Muscle of arm (tissue), 14 donors: Measurements from ENCODE around the gene CES4A. TPM values are rescaled to one million over a fixed set of nuclear protein-coding genes. Genes with fewer than 3 reads are reported as not detected.
A peak's percentile ranks its signal among the peaks of the same experiment; 100 is the strongest.
"Not testable (repeated sequence)": the region's sequence is repeated elsewhere in the genome, so short reads cannot be mapped to it uniquely, and the experiment has no call there.

Source experiments
- DNase-seq: peaks from one replicate; pipeline ENCODE4 v3.0.0-alpha.2; 2013
- long read RNA-seq, 11 donors: transcript quantifications; one replicate each; lab custom pipeline, GENCODE V29; 2026
- polyA plus RNA-seq, 12 donors: library from polyadenylated mRNA; unstranded; fragments of 120-200 nt; gene quantifications; one replicate each; pipeline ENCODE4 v1.2.1, GENCODE V29; 2013; ENCODE audit not compliant: insufficient read length in 12 of 12

Gene CES4A
- 10 to 100 TPM in 1 of 12 donors, 1 to 10 TPM in 9, not detected in 2; 1.5 to 14.7 (median 2.5) TPM for polyA plus RNA-seq
- long read RNA-seq, donor 1, partial matches to known transcripts = 0 of 2 reads
- long read RNA-seq, donor 1, other reads (novel, unspliced or antisense) = 0 of 2 reads
- long read RNA-seq, donor 2 = 0 reads
- long read RNA-seq, donor 3 = 0 reads
- long read RNA-seq, donor 4 = 0 reads
- long read RNA-seq, donor 5 = 0 reads
- long read RNA-seq, donor 6, partial matches to known transcripts = 0 of 1 reads
- long read RNA-seq, donor 6, other reads (novel, unspliced or antisense) = 0 of 1 reads
- long read RNA-seq, donor 7 = 0 reads
- long read RNA-seq, donor 8, partial matches to known transcripts = 0 of 1 reads
- long read RNA-seq, donor 8, other reads (novel, unspliced or antisense) = 0 of 1 reads
- long read RNA-seq, donor 9 = 0 reads
- long read RNA-seq, donor 10 = 0 reads
- long read RNA-seq, donor 11 = 0 reads

- DNase-seq = peak; percentile 33
These were observed at the start of gene CES4A for GRCh38 chr16:66988197-66988788. Gene CES4A, plus strand, starts transcription at chr16:66988589. Its CDS starts 184 bp downstream, at chr16:66988773.

DNA sequence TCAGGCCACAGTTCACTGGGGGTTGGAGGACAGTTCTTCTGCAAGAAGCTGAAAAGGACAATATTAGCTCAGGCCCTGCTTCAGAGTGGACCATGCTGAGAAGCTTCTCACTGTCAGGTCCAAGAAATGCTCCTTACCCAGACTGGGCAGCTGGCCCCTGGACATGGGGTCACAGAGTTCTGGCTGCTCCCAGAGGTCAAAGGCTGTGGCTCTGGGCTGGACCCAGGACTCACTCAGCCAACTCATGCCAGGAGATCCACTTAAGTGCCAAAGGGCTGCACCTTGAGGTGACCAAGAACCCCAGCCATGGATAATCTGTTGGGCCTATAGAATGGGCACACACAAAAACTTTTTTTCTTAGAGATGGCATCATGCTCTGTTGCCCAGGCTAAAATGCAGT lies 49.0 kb upstream of the CES4A start:
- DNase-seq = no peak

- DNase-seq = no peak
These were observed 48.2 kb upstream of the CES4A start for GRCh38 chr16:66940236-66940635.

DNA sequence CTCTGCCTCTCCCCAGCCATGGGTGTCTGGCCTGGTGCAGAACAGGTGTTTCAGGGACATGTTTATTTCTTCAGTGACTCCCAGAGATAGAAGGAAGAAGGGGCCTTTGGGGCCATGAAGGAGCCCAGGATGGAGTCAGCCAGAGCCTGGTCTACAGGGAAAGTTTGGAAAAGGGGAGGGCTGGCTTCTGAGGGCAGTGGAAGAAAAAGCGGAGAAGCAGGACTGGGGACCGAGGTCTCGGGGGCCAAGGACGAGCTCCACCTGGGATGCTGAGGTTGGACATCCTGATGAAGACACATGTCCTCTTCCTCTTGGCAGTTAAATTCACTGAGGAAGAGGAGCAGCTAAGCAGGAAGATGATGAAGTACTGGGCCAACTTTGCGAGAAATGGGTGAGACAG lies 45.4 kb upstream of the CES4A start:
- DNase-seq = no peak

- DNase-seq = no peak
These were observed 44.8 kb upstream of the CES4A start for GRCh38 chr16:66943426-66944053.

DNA sequence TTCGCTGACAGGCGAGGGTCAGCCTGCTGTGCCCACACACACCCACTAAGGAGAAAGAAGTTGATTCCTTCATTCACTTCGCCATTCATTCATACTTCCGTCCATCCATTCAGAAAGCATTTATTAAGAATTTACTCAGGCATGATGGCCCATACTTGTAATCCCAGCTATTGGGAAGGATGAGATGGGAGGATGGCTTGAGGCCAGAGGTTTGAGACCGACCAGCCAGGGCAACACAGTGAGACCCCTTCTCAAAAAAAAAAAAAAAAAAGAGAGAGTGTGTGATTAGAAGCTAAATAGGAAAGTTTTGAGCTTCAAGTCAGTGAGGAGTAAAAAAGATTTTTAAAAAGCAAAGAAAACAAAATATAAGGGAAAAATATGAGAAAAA lies 44.3 kb upstream of the CES4A start:
- no peak for DNase-seq

GRCh38 chr16:66944971-66945370 lies 43.4 kb upstream of the CES4A start:
- not testable (repeated sequence) for DNase-seq

DNA sequence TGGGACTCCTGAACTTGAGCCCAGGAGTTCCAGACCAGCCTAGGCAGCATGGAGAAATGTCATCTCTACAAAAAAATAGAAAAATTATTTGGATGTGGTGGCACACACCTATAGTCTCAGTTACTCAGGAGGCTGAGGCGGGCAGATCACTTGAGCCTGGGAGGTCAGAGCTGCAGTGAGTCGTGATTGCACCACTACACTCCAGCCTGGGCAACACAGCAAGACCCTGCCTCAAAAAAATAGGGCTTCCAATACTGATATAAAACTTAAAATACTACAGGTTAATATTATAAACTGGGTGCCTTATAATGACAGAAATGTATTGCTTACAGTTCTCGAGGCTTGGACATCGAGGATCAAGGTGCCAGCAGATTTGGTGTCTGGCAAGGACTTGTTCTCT lies 42.5 kb upstream of the CES4A start:
- no peak for DNase-seq

- no peak for DNase-seq
These were observed 41.8 kb upstream of the CES4A start for GRCh38 chr16:66946541-66946940.

GRCh38 chr16:66946974-66947301 lies 41.5 kb upstream of the CES4A start:
- no peak for DNase-seq

GRCh38 chr16:66947302-66948065 lies 40.9 kb upstream of the CES4A start:
- DNase-seq = peak; percentile 85

DNA sequence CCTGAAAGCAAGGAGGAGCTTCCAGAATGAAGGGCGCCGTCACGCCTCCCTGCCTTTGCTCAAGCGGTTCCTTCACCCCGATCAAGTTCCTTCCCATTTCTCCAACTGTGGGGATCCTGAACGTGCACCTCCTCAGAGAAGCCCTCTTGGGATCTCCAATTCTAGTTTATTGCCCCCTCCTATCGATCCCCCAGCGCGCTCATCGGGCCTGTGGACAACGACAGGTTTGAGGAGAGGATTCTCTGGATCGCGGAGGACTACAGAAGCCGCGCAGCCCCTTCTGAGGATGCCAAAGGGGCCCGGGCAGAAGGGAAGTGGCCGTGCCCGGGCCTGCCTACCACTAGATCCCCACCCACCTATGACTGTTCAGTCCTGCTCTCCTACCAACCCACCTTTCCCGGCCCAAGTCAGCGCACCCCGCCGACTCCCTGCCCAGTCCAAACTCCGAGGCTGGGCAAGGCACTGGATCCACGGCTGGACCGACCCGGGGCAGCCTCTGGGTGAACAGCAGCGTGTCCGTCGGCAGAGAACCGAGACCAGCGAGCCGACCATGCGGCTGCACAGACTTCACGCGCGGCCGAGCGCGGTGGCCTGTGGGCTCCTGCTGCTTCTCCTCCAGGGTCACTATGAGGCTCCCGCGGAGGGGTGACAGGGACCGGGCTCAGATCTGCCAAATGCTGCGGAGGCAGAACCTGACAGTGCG lies 40.1 kb upstream of the CES4A start:
- no peak for DNase-seq

DNA sequence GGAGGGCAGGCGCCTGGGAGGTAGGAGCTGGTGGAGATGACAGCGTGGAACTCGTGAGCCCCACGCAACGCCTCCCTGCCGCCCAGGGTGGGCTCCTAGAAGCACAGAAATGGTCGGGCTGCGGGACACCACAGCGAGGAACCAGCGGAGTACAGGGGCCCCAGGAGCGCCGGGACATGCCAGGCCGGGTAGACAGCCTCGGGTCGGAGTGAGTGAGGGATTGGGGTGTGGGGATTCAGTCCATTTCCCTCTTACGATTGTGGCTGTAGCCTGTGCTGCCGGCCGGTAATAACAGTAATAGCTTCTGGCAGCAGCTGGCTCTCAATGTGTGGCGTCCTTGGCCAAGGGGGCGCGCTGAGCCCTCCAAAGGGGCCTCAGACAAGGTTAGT lies 39.6 kb upstream of the CES4A start:
- DNase-seq = no peak

- DNase-seq = no peak
These were observed 38.9 kb upstream of the CES4A start for GRCh38 chr16:66949472-66949871.

DNA sequence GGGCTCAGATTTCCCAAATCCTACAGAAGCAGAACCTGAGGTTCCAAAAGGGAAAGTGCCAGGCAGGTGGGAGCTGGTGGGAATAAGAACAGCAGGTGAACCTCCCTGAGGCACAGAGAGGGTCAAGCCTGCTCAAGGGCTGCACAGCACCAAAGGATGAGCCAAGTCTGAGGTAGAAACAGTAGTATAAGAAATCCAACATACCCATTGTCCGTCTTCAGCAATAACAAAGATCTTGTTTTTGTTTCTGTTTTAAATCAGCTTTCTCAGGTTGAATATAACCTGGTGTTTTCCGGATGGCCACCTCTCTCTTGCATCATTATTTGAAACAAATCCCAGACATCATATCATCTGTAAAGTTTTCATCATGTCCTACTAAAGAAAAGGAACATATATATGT lies 38.0 kb upstream of the CES4A start:
- no peak for DNase-seq

GRCh38 chr16:66950971-66951790 lies 37.2 kb upstream of the CES4A start:
- DNase-seq = no peak

DNA sequence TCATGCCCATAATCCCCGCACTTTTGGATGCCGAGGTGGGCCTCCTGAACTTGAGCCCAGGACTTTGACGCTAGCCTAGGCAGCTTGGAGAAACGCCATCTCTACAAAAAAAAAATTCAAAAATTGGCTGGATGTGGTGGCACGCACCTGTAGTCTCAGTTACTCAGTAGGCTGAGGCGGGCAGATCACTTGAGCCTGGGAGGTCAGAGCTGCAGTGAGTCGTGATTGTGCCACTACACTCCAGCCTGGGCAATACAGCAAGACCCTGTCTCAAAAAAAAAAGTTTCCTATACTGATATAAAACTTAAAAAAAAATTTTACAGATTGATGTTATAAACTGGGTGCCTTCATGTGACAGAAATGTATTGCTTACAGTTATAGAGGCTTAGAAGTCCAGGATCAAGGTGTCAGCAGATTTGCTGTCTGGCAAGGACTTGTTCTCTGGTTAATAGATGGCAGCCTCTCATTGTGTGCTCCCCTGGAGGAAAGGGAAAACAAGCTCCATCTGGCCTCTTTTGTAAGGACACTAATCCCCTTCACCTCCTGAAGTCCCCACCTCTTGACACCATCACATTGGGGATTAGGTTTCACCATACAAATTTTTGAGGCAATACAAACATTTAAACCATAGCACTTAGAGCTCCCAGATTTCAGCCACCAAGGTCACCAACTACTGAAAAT lies 35.8 kb upstream of the CES4A start:
- DNase-seq = no peak

GRCh38 chr16:66953462-66954096 lies 34.8 kb upstream of the CES4A start:
- no peak for DNase-seq

GRCh38 chr16:66954097-66954659 lies 34.2 kb upstream of the CES4A start:
- peak; percentile 74 for DNase-seq
